ACC112 (cell line): Measurements from ENCODE around the gene KCNK1.

Experiments used
- H2AFZ ChIP-seq: fragments of 200-600 bp; sonication (generic); one replicate; pipeline ENCODE4 v1.6.0; 2017; ENCODE audit warnings: antibody characterized with exemption, low read length; ENCODE audit not compliant: unreplicated experiment
- H3K27ac ChIP-seq: fragments of 200-600 bp; sonication (generic); 2 replicates; pipeline ENCODE4 v1.5.1; 2014; ENCODE audit warnings: low read depth, mild to moderate bottlenecking, antibody characterized with exemption, low read length, moderate library complexity
- H3K27me3 ChIP-seq: fragments of 200-600 bp; sonication (generic); 2 replicates; pipeline ENCODE4 v1.6.1; 2014; ENCODE audit warnings: mild to moderate bottlenecking, antibody characterized with exemption, low read length, moderate library complexity, mixed read lengths; ENCODE audit not compliant: insufficient read depth
- H3K36me3 ChIP-seq: fragments of 200-600 bp; sonication (generic); 2 replicates; pipeline ENCODE4 v1.6.1; 2016; ENCODE audit warnings: mild to moderate bottlenecking, antibody characterized with exemption, low read length, moderate library complexity, mixed read lengths; ENCODE audit not compliant: insufficient read depth
- H3K4me1 ChIP-seq: fragments of 200-600 bp; sonication (generic); one replicate; pipeline ENCODE4 v1.6.1; 2016; ENCODE audit warnings: low read length, mixed read lengths; ENCODE audit not compliant: insufficient read depth, unreplicated experiment, control insufficient read depth
- H3K4me3 ChIP-seq: fragments of 200-600 bp; sonication (generic); 2 replicates; pipeline ENCODE4 v1.5.1; 2014; ENCODE audit warnings: mild to moderate bottlenecking, low read depth, low read length
- H3K79me2 ChIP-seq: fragments of 200-600 bp; sonication (generic); one replicate; pipeline ENCODE4 v1.6.0; 2016; ENCODE audit warnings: low read length; ENCODE audit not compliant: control insufficient read depth, unreplicated experiment, insufficient read depth

The KCNK1 gene

DNA sequence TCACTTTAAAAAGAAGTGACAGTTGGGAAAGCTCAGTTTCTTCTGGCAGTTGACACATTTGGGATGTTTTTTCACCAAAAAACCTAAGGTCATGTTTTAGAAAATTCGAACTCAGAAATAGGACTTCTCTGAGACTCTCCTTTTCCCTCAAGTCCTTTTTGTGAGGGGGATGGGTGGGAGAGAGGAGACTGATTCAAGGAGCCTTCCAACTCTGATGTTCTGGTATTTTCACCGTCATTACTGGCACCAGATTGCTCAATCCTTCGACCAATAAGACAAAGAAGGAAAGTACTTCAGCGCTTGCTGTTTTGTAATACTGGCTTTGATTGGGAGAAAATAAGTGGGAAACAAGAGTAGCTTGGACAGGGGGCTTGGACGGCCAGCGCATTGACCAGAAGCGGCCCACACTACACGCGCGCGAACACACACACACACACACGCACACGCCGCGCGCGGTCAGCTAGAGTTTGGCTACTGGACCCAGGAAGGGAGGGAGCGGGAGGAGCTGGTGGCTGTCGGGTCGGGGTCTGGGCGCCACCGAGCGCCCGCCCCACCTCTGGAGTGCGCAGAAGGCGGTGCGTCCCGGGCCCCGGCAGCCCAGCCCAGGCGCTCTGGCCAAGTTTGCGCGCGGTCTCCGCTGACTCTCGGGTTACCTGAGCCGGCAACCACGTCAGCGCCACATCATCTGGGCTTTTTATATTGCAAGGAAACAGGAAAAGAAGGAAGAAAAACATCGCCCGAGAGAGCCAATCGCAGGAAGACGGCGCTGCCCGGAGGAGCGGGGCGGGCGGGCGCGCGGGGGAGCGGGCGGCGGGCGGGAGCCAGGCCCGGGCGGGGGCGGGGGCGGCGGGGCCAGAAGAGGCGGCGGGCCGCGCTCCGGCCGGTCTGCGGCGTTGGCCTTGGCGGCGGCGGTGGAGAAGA is at the start of gene KCNK1:
Gene KCNK1, plus strand, starts transcription at position 855 of the 921 bp plus-strand sequence. Its CDS starts 66 bp downstream, at position 921.
- Histone ChIP-seq H3K36me3 (no peaks in the 10 kb centered on the region), H2AFZ (peak within 1 kb of the TSS; percentile 75), H3K4me3 (peak within 1 kb of the TSS; percentile 94), H3K27me3 (peaks cover 17% of the 10 kb centered on the region), H3K4me1 (peaks cover 7% of the 10 kb centered on the region), H3K79me2 (peaks cover 4% of the 10 kb centered on the region), H3K27ac (peak within 1 kb of the TSS; percentile 68)

DNA sequence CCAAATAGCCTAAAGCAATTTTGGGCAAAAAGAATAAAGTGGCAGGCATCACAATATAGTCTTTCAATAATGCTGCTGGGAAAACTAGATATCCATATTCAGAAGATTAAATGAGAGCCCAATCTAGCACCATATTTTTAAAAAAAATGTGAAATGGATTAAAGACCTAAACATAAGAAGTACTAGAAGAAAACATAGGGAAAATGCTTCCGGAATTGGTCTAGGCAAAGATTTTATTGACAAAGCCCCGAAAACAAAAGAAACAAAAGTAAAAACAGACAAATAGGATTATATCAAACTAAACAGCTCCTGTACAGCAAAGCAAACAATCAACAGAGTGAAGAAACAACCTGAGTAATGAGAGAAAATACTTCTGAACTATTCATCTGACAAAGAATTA is 48.6 kb upstream of the KCNK1 start:
- no peak overlapping the region for H2AFZ ChIP-seq
- no peak overlapping the region for H3K27ac ChIP-seq
- H3K27me3 ChIP-seq, result peaks cover 1% of the 10 kb centered on the region; the same call in 1 of the 2 replicates
- H3K4me1 ChIP-seq, result no peaks in the 10 kb centered on the region
- H3K79me2 ChIP-seq, result no peaks in the 10 kb centered on the region
- no peak overlapping the region for H3K4me3 ChIP-seq
- H3K36me3 ChIP-seq, result no peaks in the 10 kb centered on the region

DNA sequence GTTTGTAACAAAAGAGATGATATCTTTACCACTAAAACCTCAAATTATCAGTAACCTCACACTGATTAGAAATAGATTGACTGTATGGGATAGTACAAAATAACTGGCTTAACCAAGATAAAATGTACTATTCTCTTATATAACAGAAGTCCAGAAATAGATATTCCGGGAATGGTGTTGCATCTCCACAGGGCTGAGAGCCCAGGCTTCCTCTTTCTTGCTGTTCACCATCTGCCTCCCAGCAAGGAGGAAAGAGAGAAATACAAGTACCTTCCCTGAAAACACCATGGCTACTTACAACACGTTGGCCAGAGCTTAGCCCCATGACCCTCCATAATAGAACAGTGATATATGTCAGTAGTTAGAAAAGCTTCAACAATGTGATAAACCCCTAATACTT is 47.0 kb upstream of the KCNK1 start:
- H2AFZ ChIP-seq, result no peak overlapping the region
- no peaks in the 10 kb centered on the region for H3K36me3 ChIP-seq

DNA sequence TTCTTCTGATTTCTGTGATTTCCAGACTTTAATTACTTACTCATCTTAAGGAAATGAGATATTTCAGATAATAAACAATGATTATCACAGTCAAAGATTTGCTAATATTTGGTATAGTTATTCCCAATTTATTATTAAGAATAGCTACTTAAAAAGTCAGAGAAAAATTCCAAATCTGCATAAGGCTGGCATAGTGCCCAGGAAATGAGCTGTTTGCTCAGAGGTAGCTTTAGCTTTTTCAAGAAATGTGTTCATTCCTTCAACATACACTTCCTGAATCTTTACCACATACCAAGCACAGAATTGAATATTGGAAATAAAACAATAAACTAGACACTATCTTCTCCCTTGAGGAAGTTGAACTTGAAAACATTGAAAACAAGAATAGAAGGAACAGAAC is 44.3 kb upstream of the KCNK1 start:
- Histone ChIP-seq H3K36me3 (no peaks in the 10 kb centered on the region), H3K4me3 (no peak overlapping the region), H3K4me1 (no peaks in the 10 kb centered on the region), H3K27ac (no peak overlapping the region), H3K79me2 (no peaks in the 10 kb centered on the region), H2AFZ (no peak overlapping the region), H3K27me3 (peaks cover 3% of the 10 kb centered on the region; the same call in 1 of the 2 replicates)

More for the DNA sequence above, 47.0 kb upstream of the KCNK1 start:
- Histone ChIP-seq H3K27ac (no peak overlapping the region), H3K79me2 (no peaks in the 10 kb centered on the region), H3K27me3 (peaks cover 3% of the 10 kb centered on the region; the same call in 1 of the 2 replicates), H3K4me1 (no peaks in the 10 kb centered on the region), H3K4me3 (no peak overlapping the region)

DNA sequence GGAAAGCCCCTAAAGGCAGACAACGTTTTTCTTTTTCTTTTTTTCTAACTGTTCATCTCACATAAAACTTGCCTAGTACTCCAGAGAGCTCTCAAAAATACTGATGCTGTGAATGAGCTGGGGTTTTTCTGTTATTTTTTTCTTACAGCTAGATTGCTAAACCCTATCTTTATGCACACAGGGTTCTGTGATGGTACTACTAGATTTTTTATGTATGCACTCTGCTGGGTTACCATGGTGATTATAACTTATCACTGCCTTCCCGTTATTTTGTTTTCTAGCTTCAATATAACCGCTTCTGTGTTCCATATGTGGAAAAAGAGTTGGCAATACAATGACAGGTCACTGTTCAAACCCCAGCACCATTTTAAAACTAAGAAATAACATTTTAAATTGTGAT is 43.7 kb upstream of the KCNK1 start:
- no peaks in the 10 kb centered on the region for H3K36me3 ChIP-seq

DNA sequence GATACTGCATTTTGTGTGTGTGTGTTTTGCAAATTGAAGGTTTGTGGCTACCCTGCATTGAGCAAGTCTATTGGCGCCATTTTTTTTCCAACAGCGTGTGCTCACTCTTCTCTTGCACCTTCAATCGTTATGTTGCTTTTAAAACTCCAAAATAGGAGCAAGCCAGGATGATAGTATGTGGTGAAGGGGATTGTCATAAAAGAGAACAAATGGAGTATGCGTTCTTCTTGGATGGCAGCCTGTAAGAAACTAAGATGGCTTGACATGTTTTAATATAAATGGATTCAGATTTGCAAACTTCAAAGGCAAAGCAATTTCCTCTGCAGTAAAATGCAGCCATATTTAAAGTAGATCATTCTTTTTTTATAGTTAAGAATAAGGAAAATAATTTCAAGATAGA is 43.2 kb upstream of the KCNK1 start:
- Histone ChIP-seq H2AFZ (no peak overlapping the region), H3K27me3 (peaks cover 4% of the 10 kb centered on the region; the same call in 1 of the 2 replicates), H3K4me3 (no peak overlapping the region), H3K36me3 (no peaks in the 10 kb centered on the region), H3K27ac (no peak overlapping the region), H3K4me1 (no peaks in the 10 kb centered on the region), H3K79me2 (no peaks in the 10 kb centered on the region)

More for the DNA sequence above, 43.7 kb upstream of the KCNK1 start:
- Histone ChIP-seq H3K27ac (no peak overlapping the region), H3K4me1 (no peaks in the 10 kb centered on the region), H2AFZ (no peak overlapping the region), H3K79me2 (no peaks in the 10 kb centered on the region), H3K27me3 (peaks cover 3% of the 10 kb centered on the region; the same call in 1 of the 2 replicates), H3K4me3 (no peak overlapping the region)

DNA sequence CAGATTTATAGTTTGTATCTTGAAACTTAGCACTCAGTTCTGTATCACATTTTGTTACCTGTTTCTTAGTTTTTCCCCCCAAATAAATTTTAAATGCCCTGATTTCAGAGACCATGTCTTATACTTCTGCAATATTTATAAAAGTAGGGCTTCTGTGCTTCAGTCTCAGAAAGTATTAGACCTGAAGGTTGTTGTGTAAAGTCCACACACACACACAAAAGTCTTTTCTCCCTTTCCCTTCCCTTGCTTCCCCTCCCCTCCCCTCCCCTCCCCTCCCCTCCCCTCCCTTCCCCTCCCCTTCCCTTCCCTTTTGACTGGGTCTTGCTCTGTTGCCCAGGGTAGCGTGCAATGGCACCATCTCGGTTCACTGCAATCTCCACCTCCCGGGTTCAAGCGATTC is 41.0 kb upstream of the KCNK1 start:
- Histone ChIP-seq H3K27me3 (peaks cover 10% of the 10 kb centered on the region; the same call in 1 of the 2 replicates), H3K36me3 (no peaks in the 10 kb centered on the region), H3K4me1 (no peaks in the 10 kb centered on the region), H3K27ac (no peak overlapping the region), H2AFZ (no peak overlapping the region), H3K4me3 (no peak overlapping the region), H3K79me2 (no peaks in the 10 kb centered on the region)

DNA sequence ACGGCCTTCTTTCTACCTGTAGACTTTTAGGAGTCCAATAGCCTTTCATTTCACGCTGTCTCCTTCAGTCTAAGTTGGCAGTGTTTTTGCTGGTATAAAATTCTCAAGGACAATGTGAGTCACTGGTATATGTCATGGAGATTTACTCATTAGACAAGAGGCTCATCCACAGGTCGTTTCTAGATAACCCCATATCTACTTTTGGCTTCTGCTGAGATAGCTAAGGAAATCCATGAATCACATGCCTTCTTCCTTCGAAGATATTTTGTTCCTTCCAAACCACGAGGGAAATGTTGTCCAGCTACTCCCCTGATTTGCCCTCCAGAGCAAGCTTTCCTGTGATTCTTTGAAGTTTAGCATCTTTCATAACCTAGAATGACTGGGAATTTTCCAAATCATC is 38.5 kb upstream of the KCNK1 start:
- no peaks in the 10 kb centered on the region for H3K79me2 ChIP-seq
- H3K27me3 ChIP-seq, result peaks cover 7% of the 10 kb centered on the region; the same call in 1 of the 2 replicates
- no peak overlapping the region for H2AFZ ChIP-seq
- no peaks in the 10 kb centered on the region for H3K36me3 ChIP-seq
- no peak overlapping the region for H3K27ac ChIP-seq
- H3K4me3 ChIP-seq, result no peak overlapping the region
- H3K4me1 ChIP-seq, result no peaks in the 10 kb centered on the region

DNA sequence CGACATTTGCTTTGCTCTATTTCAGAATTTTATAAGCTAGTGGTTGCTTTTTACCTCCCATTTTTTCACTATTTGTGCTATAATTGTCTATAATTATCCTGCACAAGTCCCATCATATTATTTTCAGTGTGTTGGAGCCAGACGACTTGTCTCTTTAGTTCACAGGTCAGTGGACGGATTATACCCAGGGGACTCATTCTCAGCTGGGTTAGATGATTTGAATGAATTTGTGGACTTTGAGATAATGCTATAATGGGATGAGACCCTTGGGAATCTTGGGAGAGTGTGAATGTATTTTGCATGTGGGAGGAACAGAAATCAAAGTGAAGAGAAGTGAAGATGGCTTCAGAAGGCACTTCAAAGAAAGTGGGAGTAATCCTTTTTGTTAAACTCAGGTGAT is 31.5 kb upstream of the KCNK1 start:
- H3K79me2 ChIP-seq, result no peaks in the 10 kb centered on the region
- H2AFZ ChIP-seq, result no peak overlapping the region
- H3K27me3 ChIP-seq, result no peaks in the 10 kb centered on the region
- H3K36me3 ChIP-seq, result no peaks in the 10 kb centered on the region
- no peak overlapping the region for H3K4me3 ChIP-seq
- H3K27ac ChIP-seq, result no peak overlapping the region
- no peaks in the 10 kb centered on the region for H3K4me1 ChIP-seq

DNA sequence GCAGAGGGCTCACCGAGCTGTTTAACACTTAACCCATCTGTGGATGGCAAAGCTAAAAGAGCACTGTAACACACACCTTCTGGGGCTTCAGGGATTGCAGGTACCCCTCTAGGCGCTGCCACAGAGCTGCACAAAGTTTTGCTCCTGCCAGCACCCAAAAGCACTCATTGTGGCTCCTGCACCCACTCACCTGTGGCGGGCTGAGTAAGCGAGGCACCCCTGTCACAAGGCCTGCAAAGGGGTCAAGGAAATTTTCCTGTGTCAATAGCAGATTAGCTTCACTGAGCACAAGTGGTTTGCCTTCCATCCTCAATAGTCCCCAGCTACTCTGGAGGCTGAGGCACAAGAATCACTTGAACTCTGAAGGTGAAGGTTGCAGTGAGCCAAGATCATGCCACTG is 29.5 kb upstream of the KCNK1 start:
- no peaks in the 10 kb centered on the region for H3K36me3 ChIP-seq
- no peaks in the 10 kb centered on the region for H3K27me3 ChIP-seq
- H3K27ac ChIP-seq, result no peak overlapping the region
- no peaks in the 10 kb centered on the region for H3K79me2 ChIP-seq
- no peaks in the 10 kb centered on the region for H3K4me1 ChIP-seq
- H2AFZ ChIP-seq, result no peak overlapping the region
- no peak overlapping the region for H3K4me3 ChIP-seq

DNA sequence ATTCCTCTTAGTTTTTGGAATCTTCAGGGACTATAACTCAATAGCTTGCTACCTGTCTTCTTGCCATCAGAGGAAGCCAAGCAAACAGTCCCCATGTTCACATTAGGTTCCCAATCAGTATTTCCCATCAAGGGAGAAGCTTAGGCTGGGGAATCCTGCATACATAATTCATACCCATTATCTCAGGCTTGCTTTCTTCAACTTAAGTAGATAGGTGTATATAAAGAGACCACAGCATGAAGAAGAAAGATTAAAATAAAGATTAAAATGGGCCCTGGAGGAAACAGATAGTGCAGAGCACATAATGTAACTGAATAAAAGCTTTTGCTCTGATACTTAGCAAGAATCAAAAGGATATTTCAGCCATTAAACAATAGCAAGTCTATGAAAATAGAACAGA is 29.0 kb upstream of the KCNK1 start:
- Histone ChIP-seq H3K36me3 (no peaks in the 10 kb centered on the region), H3K4me1 (no peaks in the 10 kb centered on the region), H2AFZ (no peak overlapping the region), H3K27ac (no peak overlapping the region), H3K27me3 (no peaks in the 10 kb centered on the region), H3K79me2 (no peaks in the 10 kb centered on the region), H3K4me3 (no peak overlapping the region)
